ENCODE results near the gene ARL10. TPM values are rescaled to one million over a fixed set of nuclear protein-coding genes. Genes with fewer than 3 reads are reported as not detected.

The ARL10 gene
- total RNA-seq, 4 donors from 2014 or later = 0.53 to 6.2 (median 2.5) TPM

Small RNA genes lying within 50 kb of the gene (small RNA-seq; reads per million reads assigned to genes)
- 0.57 to 0.64 reads per million in 2 donors for gene MIR1271

Other genes with a start within 250 kb of the ARL10 start
- gene SIMC1, start 127.1 kb upstream of the ARL10 start, total RNA-seq = 10 to 100 TPM; 28.0 to 84.2 (median 41.2) TPM
- gene KIAA1191, start 3.7 kb upstream of the ARL10 start, total RNA-seq = 10 to 100 TPM; 77.6 to 96.5 (median 83.3) TPM
- gene NOP16, start 23.1 kb downstream of the ARL10 start, total RNA-seq = 1 to 10 TPM; 7.5 to 8.4 (median 8.2) TPM
- 100 to 1,000 TPM in 3 of 4 donors, 10 to 100 TPM in 1; 92.4 to 168 (median 140) TPM for gene HIGD2A, start 23.3 kb downstream of the ARL10 start, total RNA-seq
- 100 to 1,000 TPM in 3 of 4 donors, 10 to 100 TPM in 1; 87.5 to 211 (median 196) TPM for gene CLTB, start 51.1 kb downstream of the ARL10 start, total RNA-seq
- gene FAF2, start 82.9 kb downstream of the ARL10 start, total RNA-seq = 10 to 100 TPM; 18.2 to 41.5 (median 32.4) TPM
- 100 to 1,000 TPM in 1 of 4 donors, 10 to 100 TPM in 3; 46.4 to 114 (median 65.3) TPM for gene RNF44, start 171.9 kb downstream of the ARL10 start, total RNA-seq
- gene CDHR2, start 183.9 kb downstream of the ARL10 start, total RNA-seq = 100 to 1,000 TPM in 3 of 4 donors, 10 to 100 TPM in 1; 39.6 to 823 (median 613) TPM
- 1 to 10 TPM in 2 of 4 donors, under 1 TPM in 2; 0.83 to 1.9 (median 1.2) TPM for gene GPRIN1, start 244.7 kb downstream of the ARL10 start, total RNA-seq